ENCODE results near the gene ALOX5.

Gene ALOX5

DNA sequence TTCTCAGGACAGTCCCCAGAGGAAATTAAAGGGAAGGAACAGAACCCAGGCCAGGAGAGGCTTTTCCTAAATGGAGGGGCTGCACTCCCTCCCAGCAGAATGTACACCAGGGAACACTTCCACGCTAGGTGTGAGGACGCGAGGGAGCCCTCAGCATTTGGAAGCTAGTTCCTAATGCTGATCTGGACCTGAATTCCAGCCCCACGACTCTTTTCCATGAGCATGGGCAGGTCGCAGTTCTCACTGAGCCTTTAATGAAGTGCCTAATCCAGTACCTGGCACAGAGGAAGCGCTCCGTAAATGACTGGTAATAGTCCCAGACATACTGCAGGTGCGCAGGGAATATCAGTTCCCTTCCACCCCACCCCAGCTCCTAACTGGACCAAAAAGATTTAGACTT lies 1.1 kb downstream of the ALOX5 start:
- Histone ChIP-seq H3K27me3 (ENCODE audit: insufficient read depth, poor library complexity, severe bottlenecking) (no peaks in the 10 kb centered on the region), H3K4me3 (replicated peaks; ENCODE audit: insufficient read depth, low read length) (peak overlapping the region; percentile 67), H3K27ac (replicated peaks) (peak overlapping the region; percentile 72)
- DNase-seq (ENCODE audit: low read depth in 1 of 2, low spot score in 1 of 2), result no peak
- TF ChIP-seq REST (IDR thresholded peaks at IDR 0.05; ENCODE audit: insufficient replicate concordance, low read depth), result no peak
- no peak for TF ChIP-seq CTCF (IDR thresholded peaks at IDR 0.05; ENCODE audit: insufficient read depth, low read length)
- TF ChIP-seq SPI1 (IDR thresholded peaks at IDR 0.05; ENCODE audit: borderline replicate concordance, low read depth), result no peak
- no peak for TF ChIP-seq POLR2AphosphoS5 (IDR thresholded peaks at IDR 0.05; ENCODE audit: low read depth)
- no peak for TF ChIP-seq GABPA (IDR thresholded peaks at IDR 0.05; ENCODE audit: low read depth)

GRCh38 chr10:45375716-45376231 lies 1.8 kb downstream of the ALOX5 start:
- no peaks in the 10 kb centered on the region for H3K27me3 ChIP-seq (ENCODE audit: insufficient read depth, poor library complexity, severe bottlenecking)
- TF ChIP-seq GABPA (IDR thresholded peaks at IDR 0.05; ENCODE audit: low read depth), result no peak
- no peak for TF ChIP-seq CTCF (IDR thresholded peaks at IDR 0.05; ENCODE audit: insufficient read depth, low read length)
- TF ChIP-seq REST (IDR thresholded peaks at IDR 0.05; ENCODE audit: insufficient replicate concordance, low read depth), result no peak
- TF ChIP-seq POLR2AphosphoS5 (IDR thresholded peaks at IDR 0.05; ENCODE audit: low read depth), result peak; percentile 38; the same call in 1 of the 2 replicates
- TF ChIP-seq SPI1 (IDR thresholded peaks at IDR 0.05; ENCODE audit: borderline replicate concordance, low read depth), result peak; percentile 64; the same call in 1 of the 2 replicates
- peak; percentile 63 to 79 for DNase-seq (ENCODE audit: low read depth in 1 of 2, low spot score in 1 of 2)
- peak overlapping the region; percentile 67 for H3K4me3 ChIP-seq (replicated peaks; ENCODE audit: insufficient read depth, low read length)
- peak overlapping the region; percentile 72 for H3K27ac ChIP-seq (replicated peaks)

DNA sequence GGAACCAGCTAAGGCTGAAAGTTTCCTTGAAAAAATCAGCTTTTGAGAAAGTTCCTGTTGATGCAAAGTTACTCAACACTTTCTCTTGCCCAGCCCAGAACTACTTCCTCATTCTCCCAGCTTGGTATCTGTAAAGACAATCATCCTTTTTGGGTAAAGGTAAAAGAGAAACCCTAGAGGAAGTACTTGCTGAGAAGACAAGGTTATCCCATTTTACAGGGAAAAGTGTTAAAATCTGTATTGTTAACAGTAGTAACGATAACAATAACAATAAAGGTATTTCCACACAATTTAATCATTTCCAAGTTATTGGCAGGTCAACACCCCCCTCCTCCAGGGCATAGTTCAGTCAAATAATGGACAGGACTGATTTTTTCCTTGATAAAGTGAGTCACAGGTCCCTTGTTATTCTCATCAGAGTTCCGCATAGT lies 2.4 kb downstream of the ALOX5 start:
- Histone ChIP-seq H3K4me3 (replicated peaks; ENCODE audit: insufficient read depth, low read length) (no peak overlapping the region; the same call in 1 of the 2 replicates), H3K27ac (replicated peaks) (peak overlapping the region; percentile 85), H3K27me3 (ENCODE audit: insufficient read depth, poor library complexity, severe bottlenecking) (no peaks in the 10 kb centered on the region)
- TF ChIP-seq SPI1 (IDR thresholded peaks at IDR 0.05; ENCODE audit: borderline replicate concordance, low read depth) (0 out of 2 replicates have a peak, but pooled peaks have one; percentile 42), CTCF (IDR thresholded peaks at IDR 0.05; ENCODE audit: insufficient read depth, low read length) (no peak)
- DNase-seq (ENCODE audit: low read depth in 1 of 2, low spot score in 1 of 2), result peak; percentile 80 to 85

DNA sequence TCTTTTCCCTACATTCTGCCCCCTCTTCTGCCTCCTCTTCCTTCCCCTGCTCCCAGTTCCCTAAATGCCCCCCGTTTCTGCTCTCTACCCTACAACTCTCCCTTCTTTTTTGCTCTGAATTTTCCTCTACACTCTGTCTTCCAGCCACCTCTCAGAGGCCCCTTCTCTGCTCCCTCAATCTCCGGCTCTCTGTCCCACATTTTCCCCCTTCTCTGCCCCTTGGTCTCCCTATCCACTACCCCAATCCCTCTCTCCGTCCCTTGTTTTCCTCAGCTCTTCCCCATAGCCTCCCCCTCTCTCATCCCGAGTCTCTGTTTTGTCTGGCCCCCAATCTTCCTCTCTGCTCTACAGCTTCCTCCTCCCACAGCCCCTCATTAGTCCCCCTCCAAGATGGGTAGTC lies 3.3 kb downstream of the ALOX5 start:
- peak overlapping the region; percentile 85 for H3K27ac ChIP-seq (replicated peaks)
- DNase-seq (ENCODE audit: low read depth in 1 of 2, low spot score in 1 of 2), result no peak
- no peak for TF ChIP-seq REST (IDR thresholded peaks at IDR 0.05; ENCODE audit: insufficient replicate concordance, low read depth)
- no peak for TF ChIP-seq GABPA (IDR thresholded peaks at IDR 0.05; ENCODE audit: low read depth)
- no peak for TF ChIP-seq SPI1 (IDR thresholded peaks at IDR 0.05; ENCODE audit: borderline replicate concordance, low read depth)
- TF ChIP-seq CTCF (IDR thresholded peaks at IDR 0.05; ENCODE audit: insufficient read depth, low read length), result no peak
- TF ChIP-seq POLR2AphosphoS5 (IDR thresholded peaks at IDR 0.05; ENCODE audit: low read depth), result no peak
- H3K27me3 ChIP-seq (ENCODE audit: insufficient read depth, poor library complexity, severe bottlenecking), result no peaks in the 10 kb centered on the region
- H3K4me3 ChIP-seq (replicated peaks; ENCODE audit: insufficient read depth, low read length), result no peak overlapping the region
